Heart left ventricle (tissue), 16 donors: ENCODE measurements around the gene DAAM1. TPM values are rescaled to one million over a fixed set of nuclear protein-coding genes. Genes with fewer than 3 reads are reported as not detected.

Source experiments
- ATAC-seq, 4 donors: fragments of 200-7000 bp; cut with Tn5 transposase; one replicate each; pipeline ENCODE4 v1.9.1; 2020 to 2022; ENCODE audit warnings: moderate library complexity in 4 of 4, mild to moderate bottlenecking in 3 of 4, moderate number of reproducible peaks in 1 of 4
- DNase-seq, 5 donors: peaks; one replicate each; pipeline ENCODE4 v3.0.0-alpha.2; 2020
- H3K27ac ChIP-seq, 12 donors: fragments of 200-600 bp; sonication (generic) in 4 of 12; one replicate each; pipeline versions ENCODE4 v1.5.0 to v1.8.0; 2016 to 2022; ENCODE audit warnings: mild to moderate bottlenecking in 2 of 12
- H3K27me3 ChIP-seq, 9 donors: fragments of 200-600 bp; sonication (generic) in 2 of 9; one replicate each; pipeline versions ENCODE4 v1.5.1 to v1.8.0; 2016 to 2022; ENCODE audit warnings: mild to moderate bottlenecking in 3 of 9
- H3K36me3 ChIP-seq, 9 donors: fragments of 200-600 bp; sonication (generic) in 2 of 9; one replicate each; pipeline versions ENCODE4 v1.5.0 to v1.8.0; 2018 to 2022; ENCODE audit warnings: mild to moderate bottlenecking in 2 of 9
- H3K4me1 ChIP-seq, 12 donors: fragments of 200-600 bp; sonication (generic) in 4 of 12; one replicate each; pipeline versions ENCODE4 v1.5.0 to v1.8.0; 2016 to 2022; ENCODE audit warnings: mild to moderate bottlenecking in 3 of 12
- H3K4me3 ChIP-seq, 12 donors: fragments of 200-600 bp; sonication (generic) in 4 of 12; one replicate each; pipeline versions ENCODE4 v1.5.0 to v1.8.0; 2017 to 2022; ENCODE audit warnings: mild to moderate bottlenecking in 9 of 12, moderate library complexity in 4 of 12
- H3K9me3 ChIP-seq, 12 donors: fragments of 200-600 bp; sonication (generic) in 4 of 12; one replicate each; pipeline versions ENCODE4 v1.5.0 to v1.8.0; 2016 to 2022; ENCODE audit warnings: mild to moderate bottlenecking in 1 of 12
- CTCF ChIP-seq, 12 donors: fragments of 200-600 bp; sonication (generic) in 4 of 12; IDR thresholded peaks; one replicate each; pipeline versions ENCODE4 v1.5.0 to v1.8.0; 2018 to 2022; ENCODE audit warnings: antibody characterized with exemption in 12 of 12, mild to moderate bottlenecking in 5 of 12
- POLR2A ChIP-seq, 2 donors: fragments of 450-650 bp; IDR thresholded peaks; one replicate each; pipeline ENCODE4 v1.6.1; 2017; ENCODE audit warnings: antibody characterized with exemption in 2 of 2, mild to moderate bottlenecking in 2 of 2, moderate library complexity in 2 of 2
- WGBS, 4 donors: extraction: QIAGEN DNeasy Blood & Tissue Kit in 2 of 4; methylation state at CpG; one replicate each; pipeline versions ENCODE4 v1.1.5 to v1.1.7; 2013 to 2018; 5-methylcytosine and 5-hydroxymethylcytosine counted together
- intact Hi-C, 10 donors: fragments of 100-400 bp; cut with DNase I; formaldehyde crosslinking; loops; one replicate each; pipeline versions ENCODE4 v1.11.1 to v1.14.2; 2022
- polyA plus RNA-seq, 2 donors: library from polyadenylated mRNA; stranded (reverse); fragments of 200-250 nt; gene quantifications; one replicate each; pipeline ENCODE4 v1.2.3, GENCODE V29; 2013
- total RNA-seq, 9 donors: library from RNA; depleted of rRNA in 2 of 9; stranded (reverse); fragments of >200 nt in 2 of 9; fragmentation: NEBNext Ultra II Directional in 3 of 9; extraction: Animal tissue kit (Norgen Biotek cat#: 25700) in 3 of 9; gene quantifications; one replicate each; pipeline versions ENCODE4 v1.1.0 to v1.2.4, GENCODE V29; 2016 to 2023
- donor health status: ischemic (EF 13 %, LVEDD 7.1; RV severe dilation, severe dysfunction).
- donor health status: healthy with polysubstance abuse.
- donor health status: DM: no; HTN: yes; CAD: no.
- donor health status: DM: no; HTN: no; CAD: no.
- donor health status: ischemic (EF 25% LVEDD 6.9; RV normal size, moderate dysfunction).
- donor health status: ischemic (EF 25% LVEDD 5.7; RV mildly dilated, moderate dysfunction).
- donor health status: healthy.
- donor health status: DM: yes; HTN: yes; CAD: no.
- donor health status: ischemic (EF 35%, LVEDD 5.7; RV mildly dilated, moderate dysfunction).
- donor health status: nonischemic (EF 11% LVEDD 7.7; RV severe dilation, severe dysfunction).
- donor health status: DM: yes; HTN: yes; CAD: no.
- donor health status: PGD.
- donor health status: ischemic (EF 29% LVEDD 5.4; RV normal size, mild dysfunction).
- donor health status: nonischemic (EF 23%, LVEDD 6.1; RV moderate dilation, normal function).

The DAAM1 gene
- total and polyA plus RNA-seq, 11 donors, result 18.2 to 92.6 (median 67.2) TPM

- Histone ChIP-seq H3K4me1 (peaks cover 0 to 9% (median 3%) of the 10 kb centered on the region in 12 donors), H3K36me3 (no peaks in the 10 kb centered on the region), H3K27me3 (peaks cover 0 to 3% (median 0%) of the 10 kb centered on the region in 9 donors), H3K27ac (no peak overlapping the region), H3K9me3 (no peaks in the 10 kb centered on the region), H3K4me3 (peak overlapping the region in 1 of 12 donors; percentile 30)
- 95 to 97% (median 96%) methylated on average over 3 of the region's 3 CpGs for WGBS, 4 donors
- DNase-seq (no peak), ATAC-seq (no peak)
- intact Hi-C loops, result loop anchor here in 3 of 10 donors (5.0 to 10.0 kb wide), 3 partner anchors 42 to 240 kb away; no protein-coding TSS in a partner anchor
- no peak for TF ChIP-seq POLR2A (IDR thresholded peaks at IDR 0.05)
- TF ChIP-seq CTCF (IDR thresholded peaks at IDR 0.05), result no peak
Observed at GRCh38 chr14:59184396-59184795, 4.1 kb upstream of the DAAM1 start.

GRCh38 chr14:59185676-59186075 is 2.8 kb upstream of the DAAM1 start:
- H3K27me3 ChIP-seq, result peaks cover 0 to 3% (median 0%) of the 10 kb centered on the region in 9 donors
- H3K9me3 ChIP-seq, result no peaks in the 10 kb centered on the region
- H3K4me1 ChIP-seq, result peaks cover 0 to 21% (median 10%) of the 10 kb centered on the region in 12 donors
- H3K27ac ChIP-seq, result no peak overlapping the region
- 88 to 92% (median 91%) methylated on average over 2 of the region's 2 CpGs for WGBS, 4 donors
- no peak for DNase-seq
- intact Hi-C loops, result loop anchor here in 8 of 10 donors (5.0 to 10.0 kb wide), 9 partner anchors 43 to 257 kb away; no protein-coding TSS in a partner anchor
- no peak overlapping the region for H3K4me3 ChIP-seq
- H3K36me3 ChIP-seq, result no peaks in the 10 kb centered on the region
- ATAC-seq, result no peak
- TF ChIP-seq CTCF (IDR thresholded peaks at IDR 0.05) (no peak), POLR2A (IDR thresholded peaks at IDR 0.05) (no peak)

GRCh38 chr14:59186306-59186705 is 2.2 kb upstream of the DAAM1 start:
- H3K27ac ChIP-seq, result no peak overlapping the region
- no peaks in the 10 kb centered on the region for H3K9me3 ChIP-seq
- H3K4me1 ChIP-seq, result peaks cover 0 to 27% (median 16%) of the 10 kb centered on the region in 12 donors
- DNase-seq (no peak), ATAC-seq (no peak)
- intact Hi-C loops, result loop anchor here in 8 of 10 donors (5.0 to 10.0 kb wide), 9 partner anchors 44 to 256 kb away; no protein-coding TSS in a partner anchor
- H3K36me3 ChIP-seq, result no peaks in the 10 kb centered on the region
- TF ChIP-seq POLR2A (IDR thresholded peaks at IDR 0.05), result no peak
- TF ChIP-seq CTCF (IDR thresholded peaks at IDR 0.05), result no peak
- peaks cover 0 to 3% (median 0%) of the 10 kb centered on the region in 9 donors for H3K27me3 ChIP-seq
- no peak overlapping the region for H3K4me3 ChIP-seq

GRCh38 chr14:59187118-59187517 is 1.3 kb upstream of the DAAM1 start:
- intact Hi-C loops, result loop anchor here in 8 of 10 donors (5.0 to 10.0 kb wide), 9 partner anchors 45 to 255 kb away; no protein-coding TSS in a partner anchor
- Histone ChIP-seq H3K4me3 (peak overlapping the region in 6 of 12 donors; percentile 79 to 89 (median 84)), H3K27ac (peak overlapping the region in 4 of 12 donors; percentile 84 to 97 (median 96)), H3K9me3 (no peaks in the 10 kb centered on the region), H3K36me3 (no peaks in the 10 kb centered on the region), H3K4me1 (peaks cover 0 to 29% (median 21%) of the 10 kb centered on the region in 12 donors), H3K27me3 (peaks cover 0 to 3% (median 0%) of the 10 kb centered on the region in 9 donors)
- ATAC-seq (no peak), DNase-seq (no peak)
- 52 to 62% (median 59%) methylated on average over 4 of the region's 4 CpGs for WGBS, 4 donors
- TF ChIP-seq POLR2A (IDR thresholded peaks at IDR 0.05) (no peak), CTCF (IDR thresholded peaks at IDR 0.05) (no peak)
